Coronary artery (tissue), 2 donors: Measurements from ENCODE around the gene OR7A5.

Experiments used
- DNase-seq: peaks from one replicate; pipeline ENCODE4 v3.0.0-alpha.2; 2017; ENCODE audit warnings: low spot score
- H3K27ac ChIP-seq, 2 donors: fragments of 200-600 bp; sonication (generic); one replicate each; pipeline ENCODE4 v1.5.1; 2016 to 2019
- H3K4me3 ChIP-seq: fragments of 200-600 bp; sonication (generic); 2 replicates; pipeline ENCODE4 v1.5.1; 2016; ENCODE audit warnings: mild to moderate bottlenecking, moderate library complexity
- TF ChIP-seq, protein P1 (sequence below): fragments of 200-600 bp; sonication (generic); IDR thresholded peaks from one replicate; pipeline ENCODE4 v1.5.1; 2019; ENCODE audit warnings: antibody characterized with exemption

The OR7A5 gene

GRCh38 chr19:14837391-14837790 is 2.4 kb upstream of the OR7A5 start:
- no peak overlapping the region for H3K27ac ChIP-seq
- no peak overlapping the region for H3K4me3 ChIP-seq
- DNase-seq: no peak
- TF ChIP-seq, protein P1, sequence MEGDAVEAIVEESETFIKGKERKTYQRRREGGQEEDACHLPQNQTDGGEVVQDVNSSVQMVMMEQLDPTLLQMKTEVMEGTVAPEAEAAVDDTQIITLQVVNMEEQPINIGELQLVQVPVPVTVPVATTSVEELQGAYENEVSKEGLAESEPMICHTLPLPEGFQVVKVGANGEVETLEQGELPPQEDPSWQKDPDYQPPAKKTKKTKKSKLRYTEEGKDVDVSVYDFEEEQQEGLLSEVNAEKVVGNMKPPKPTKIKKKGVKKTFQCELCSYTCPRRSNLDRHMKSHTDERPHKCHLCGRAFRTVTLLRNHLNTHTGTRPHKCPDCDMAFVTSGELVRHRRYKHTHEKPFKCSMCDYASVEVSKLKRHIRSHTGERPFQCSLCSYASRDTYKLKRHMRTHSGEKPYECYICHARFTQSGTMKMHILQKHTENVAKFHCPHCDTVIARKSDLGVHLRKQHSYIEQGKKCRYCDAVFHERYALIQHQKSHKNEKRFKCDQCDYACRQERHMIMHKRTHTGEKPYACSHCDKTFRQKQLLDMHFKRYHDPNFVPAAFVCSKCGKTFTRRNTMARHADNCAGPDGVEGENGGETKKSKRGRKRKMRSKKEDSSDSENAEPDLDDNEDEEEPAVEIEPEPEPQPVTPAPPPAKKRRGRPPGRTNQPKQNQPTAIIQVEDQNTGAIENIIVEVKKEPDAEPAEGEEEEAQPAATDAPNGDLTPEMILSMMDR: no peak

GRCh38 chr19:14830702-14831101 is 4.3 kb downstream of the OR7A5 start:
- no peak overlapping the region for H3K4me3 ChIP-seq
- no peak for DNase-seq
- TF ChIP-seq, protein P1: no peak
- no peak overlapping the region for H3K27ac ChIP-seq

GRCh38 chr19:14826006-14826405 is 9.0 kb downstream of the OR7A5 start:
- Histone ChIP-seq H3K4me3 (no peak overlapping the region), H3K27ac (no peak overlapping the region)
- no peak for DNase-seq
- TF ChIP-seq, protein P1: no peak

DNA sequence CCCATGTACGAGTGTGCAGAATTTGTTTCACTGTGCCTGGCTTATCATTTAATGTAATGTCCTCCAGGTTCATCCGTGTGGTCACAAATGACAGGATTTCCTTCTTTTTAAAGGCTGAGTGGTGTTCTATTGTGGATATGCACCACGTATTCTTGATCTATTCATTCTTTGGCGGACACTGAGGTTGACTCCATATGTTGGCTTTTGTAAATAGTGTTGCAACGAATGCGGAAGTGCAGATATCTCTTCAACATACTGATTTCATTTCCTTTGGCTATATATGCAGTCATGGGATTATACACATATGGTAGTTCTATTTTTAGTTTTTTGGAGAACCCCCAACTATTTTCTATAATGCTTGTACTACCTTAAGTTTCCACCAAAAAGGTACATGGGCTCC is 13.0 kb downstream of the OR7A5 start:
- no peak for DNase-seq
- H3K27ac ChIP-seq: no peak overlapping the region
- H3K4me3 ChIP-seq: no peak overlapping the region
- TF ChIP-seq, protein P1: no peak

GRCh38 chr19:14818588-14818987 is 16.4 kb downstream of the OR7A5 start:
- no peak for DNase-seq
- Histone ChIP-seq H3K4me3 (no peak overlapping the region), H3K27ac (no peak overlapping the region)
- TF ChIP-seq, protein P1: no peak

DNA sequence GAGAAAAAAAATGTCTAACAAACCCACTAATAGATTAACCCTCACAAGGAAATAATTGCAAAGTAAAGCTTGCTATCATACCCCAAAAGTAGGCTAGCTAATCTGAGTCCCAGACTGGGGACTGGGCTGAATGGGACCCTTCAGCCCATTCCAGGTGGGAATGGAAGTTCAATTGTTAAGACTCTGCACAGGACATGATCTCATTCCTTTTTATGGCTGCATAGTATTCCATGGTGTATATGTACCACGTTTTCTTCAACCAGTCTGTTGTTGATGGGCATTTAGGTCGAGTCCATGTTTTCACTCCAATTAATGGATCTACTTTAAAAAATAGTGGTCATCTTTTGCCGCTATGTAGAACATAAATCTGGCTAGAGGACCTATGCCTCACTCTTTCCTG is 17.9 kb downstream of the OR7A5 start:
- H3K27ac ChIP-seq: no peak overlapping the region
- H3K4me3 ChIP-seq: no peak overlapping the region
- DNase-seq: no peak
- TF ChIP-seq, protein P1: no peak

- no peak overlapping the region for H3K27ac ChIP-seq
- TF ChIP-seq, protein P1: no peak
- no peak overlapping the region for H3K4me3 ChIP-seq
- DNase-seq: no peak
Measured at GRCh38 chr19:14814982-14815652, 19.9 kb downstream of the OR7A5 start.
